ENCODE data around the gene CNN3.
A peak's percentile ranks its signal among the peaks of the same experiment; 100 is the strongest.

CNN3 gene

DNA sequence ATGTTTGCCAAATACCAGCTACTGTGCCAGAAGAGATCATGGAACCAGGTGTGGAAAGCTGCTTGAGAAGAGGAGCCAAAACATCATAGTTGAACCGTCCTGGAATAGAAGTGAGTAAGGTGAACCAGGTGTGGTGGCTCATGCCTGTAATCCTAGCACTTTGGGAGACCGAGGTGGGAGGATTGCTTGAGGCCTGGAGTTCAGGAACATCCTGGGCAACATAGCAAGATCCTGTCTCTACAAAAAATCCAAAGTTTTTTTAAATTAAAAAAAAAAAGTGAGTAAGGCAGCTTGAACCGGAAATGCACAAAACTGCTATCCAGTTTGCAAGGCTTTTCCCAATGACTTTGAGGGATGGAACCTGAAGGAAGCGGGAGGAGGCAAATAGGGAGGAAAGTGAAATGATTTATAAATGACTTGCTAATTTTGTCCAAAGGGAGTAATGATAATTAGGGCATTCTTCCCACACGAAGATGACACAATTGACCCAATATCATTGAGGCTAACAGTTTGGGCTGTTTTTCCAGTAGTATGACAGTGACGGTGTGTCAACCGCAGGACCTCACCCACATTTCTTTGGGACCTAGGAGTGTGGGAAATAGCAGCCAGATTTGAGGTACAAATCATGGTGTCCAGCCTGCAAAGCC is 1.5 kb upstream of the CNN3 start:
- ChIA-PET CTCF (interaction anchor here (1.8 to 2.2 kb wide), 2 partner anchors 73 to 113 kb away, joined by 6 to 15 read pairs; no protein-coding TSS in a partner anchor), POLR2A (interaction anchor here (1.1 kb wide), 2 partner anchors 11 to 74 kb away, joined by 3 to 4 read pairs; no protein-coding TSS in a partner anchor)
- Histone ChIP-seq H3K4me1 (ENCODE audit: control insufficient read depth, insufficient read depth, low read length) (peaks cover 22% of the 10 kb centered on the region), H3K4me3 (ENCODE audit: low read depth, low read length) (peak overlapping the region; percentile 82), H3K36me3 (ENCODE audit: control insufficient read depth in 2 of 2, insufficient read depth in 1 of 2, low read length in 2 of 2) (peaks cover 0 to 8% of the 10 kb centered on the region in 2 experiments; a peak in 1 of 3 replicates), H3K27ac (ENCODE audit: extremely low read depth, low read depth, low read length) (peak overlapping the region; percentile 93), H3K9me3 (ENCODE audit: control insufficient read depth, insufficient read depth, low read depth, low read length) (no peaks in the 10 kb centered on the region)
- TF ChIP-seq PRDM10 (tag by site-specific recombination; IDR thresholded peaks at IDR 0.05) (peak; percentile 77), KLF7 (tag by site-specific recombination; IDR thresholded peaks at IDR 0.05; ENCODE audit: borderline replicate concordance) (no peak), ZNF221 (tag by site-specific recombination; IDR thresholded peaks at IDR 0.05; ENCODE audit: borderline replicate concordance) (no peak), ZNF324 (tag by site-specific recombination; IDR thresholded peaks at IDR 0.05) (no peak), ZNF292 (tag by site-specific recombination; IDR thresholded peaks at IDR 0.05; ENCODE audit: borderline replicate concordance, low read depth) (no peak), WT1 (tag by site-specific recombination; IDR thresholded peaks at IDR 0.05) (peak; percentile 84), YY1 (tag by site-specific recombination; IDR thresholded peaks at IDR 0.05) (no peak), ZNF114 (tag by site-specific recombination; IDR thresholded peaks at IDR 0.05) (no peak), ZNF600 (tag by site-specific recombination; IDR thresholded peaks at IDR 0.05) (0 out of 2 replicates have a peak, but pooled peaks have one; percentile 46), ZBTB48 (tag by site-specific recombination; IDR thresholded peaks at IDR 0.05) (no peak), ZFP37 (tag by site-specific recombination; IDR thresholded peaks at IDR 0.05) (no peak), KLF9 (tag by site-specific recombination; IDR thresholded peaks at IDR 0.05; ENCODE audit: low read depth) (no peak), ZSCAN5A (tag by site-specific recombination; IDR thresholded peaks at IDR 0.05) (no peak), AEBP2 (tag by site-specific recombination; IDR thresholded peaks at IDR 0.05; ENCODE audit: borderline replicate concordance) (no peak), ZNF433 (tag by site-specific recombination; IDR thresholded peaks at IDR 0.05; ENCODE audit: low read depth) (no peak), ZNF211 (tag by site-specific recombination; IDR thresholded peaks at IDR 0.05; ENCODE audit: low read depth) (no peak), ZBTB6 (tag by site-specific recombination; IDR thresholded peaks at IDR 0.05) (no peak), KLF1 (tag by site-specific recombination; IDR thresholded peaks at IDR 0.05) (no peak), GFI1B (tag by site-specific recombination; IDR thresholded peaks at IDR 0.05) (no peak), ZBTB26 (tag by site-specific recombination; optimal IDR thresholded peaks at IDR 0.05) (no peak), ZNF155 (tag by site-specific recombination; IDR thresholded peaks at IDR 0.05) (no peak), ZNF140 (tag by site-specific recombination; IDR thresholded peaks at IDR 0.05) (no peak), SETDB1 (IDR thresholded peaks at IDR 0.05; ENCODE audit: insufficient read length, low read length) (no peak), GLIS2 (tag by site-specific recombination; IDR thresholded peaks at IDR 0.05) (no peak)
- TF ChIP-seq, protein P1, sequence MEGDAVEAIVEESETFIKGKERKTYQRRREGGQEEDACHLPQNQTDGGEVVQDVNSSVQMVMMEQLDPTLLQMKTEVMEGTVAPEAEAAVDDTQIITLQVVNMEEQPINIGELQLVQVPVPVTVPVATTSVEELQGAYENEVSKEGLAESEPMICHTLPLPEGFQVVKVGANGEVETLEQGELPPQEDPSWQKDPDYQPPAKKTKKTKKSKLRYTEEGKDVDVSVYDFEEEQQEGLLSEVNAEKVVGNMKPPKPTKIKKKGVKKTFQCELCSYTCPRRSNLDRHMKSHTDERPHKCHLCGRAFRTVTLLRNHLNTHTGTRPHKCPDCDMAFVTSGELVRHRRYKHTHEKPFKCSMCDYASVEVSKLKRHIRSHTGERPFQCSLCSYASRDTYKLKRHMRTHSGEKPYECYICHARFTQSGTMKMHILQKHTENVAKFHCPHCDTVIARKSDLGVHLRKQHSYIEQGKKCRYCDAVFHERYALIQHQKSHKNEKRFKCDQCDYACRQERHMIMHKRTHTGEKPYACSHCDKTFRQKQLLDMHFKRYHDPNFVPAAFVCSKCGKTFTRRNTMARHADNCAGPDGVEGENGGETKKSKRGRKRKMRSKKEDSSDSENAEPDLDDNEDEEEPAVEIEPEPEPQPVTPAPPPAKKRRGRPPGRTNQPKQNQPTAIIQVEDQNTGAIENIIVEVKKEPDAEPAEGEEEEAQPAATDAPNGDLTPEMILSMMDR (tag by site-specific recombination; IDR thresholded peaks at IDR 0.05), result no peak
- TF ChIP-seq, protein P2, sequence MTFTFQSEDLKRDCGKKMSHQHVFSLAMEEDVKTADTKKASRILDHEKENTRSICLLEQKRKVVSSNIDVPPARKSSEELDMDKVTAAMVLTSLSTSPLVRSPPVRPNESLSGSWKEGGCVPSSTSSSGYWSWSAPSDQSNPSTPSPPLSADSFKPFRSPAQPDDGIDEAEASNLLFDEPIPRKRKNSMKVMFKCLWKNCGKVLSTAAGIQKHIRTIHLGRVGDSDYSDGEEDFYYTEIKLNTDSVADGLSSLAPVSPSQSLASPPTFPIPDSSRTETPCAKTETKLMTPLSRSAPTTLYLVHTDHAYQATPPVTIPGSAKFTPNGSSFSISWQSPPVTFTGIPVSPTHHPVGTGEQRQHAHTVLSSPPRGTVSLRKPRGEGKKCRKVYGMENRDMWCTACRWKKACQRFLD (tag by site-specific recombination; IDR thresholded peaks at IDR 0.05), result no peak

Measured in HEK293 (cell line).